GM12878 (cell line): ENCODE measurements around the gene UBE2Q2.

Source experiments
- CHD1 ChIP-seq: IDR thresholded peaks from 2 replicates; pipeline ENCODE4 v1.6.1; 2012; ENCODE audit warnings: low read depth, low read length, improper control_type of control experiment
- KAT2A ChIP-seq: conservative IDR thresholded peaks from 2 replicates; pipeline ENCODE4 v1.6.1; 2011; ENCODE audit warnings: low read depth, low read length; ENCODE audit not compliant: control insufficient read depth
- LARP7 ChIP-seq: fragments of 450-650 bp; IDR thresholded peaks from 2 replicates; pipeline ENCODE4 v1.6.1; 2017; ENCODE audit warnings: mild to moderate bottlenecking
- POLR2AphosphoS2 ChIP-seq: IDR thresholded peaks from 2 replicates; pipeline ENCODE4 v1.6.1; 2011; ENCODE audit warnings: low read depth, mild to moderate bottlenecking, low read length, improper control_type of control experiment, moderate library complexity
- POLR2AphosphoS5 ChIP-seq: IDR thresholded peaks from 2 replicates; pipeline ENCODE4 v1.6.1; 2011; ENCODE audit warnings: mild to moderate bottlenecking, low read length, inconsistent platforms
- RB1 ChIP-seq: fragments of 450-650 bp; formaldehyde crosslinking; IDR thresholded peaks from 2 replicates; pipeline ENCODE4 v1.6.1; 2017; ENCODE audit warnings: mild to moderate bottlenecking, borderline replicate concordance
- RFX5 ChIP-seq: IDR thresholded peaks from 2 replicates; pipeline ENCODE4 v1.6.1; 2011; ENCODE audit warnings: low read depth, low read length, improper control_type of control experiment
- TCF12 ChIP-seq: IDR thresholded peaks from 2 replicates; pipeline ENCODE4 v1.6.1; 2011; ENCODE audit warnings: low read depth, mild to moderate bottlenecking, low read length
- ZNF274 ChIP-seq: IDR thresholded peaks from one replicate; pipeline ENCODE4 v1.8.0; 2011; ENCODE audit not compliant: insufficient read length, insufficient read depth
- TF ChIP-seq, protein P1 (sequence below): fragments of 450-650 bp; IDR thresholded peaks from 2 replicates; pipeline ENCODE4 v1.6.1; 2018; ENCODE audit warnings: borderline replicate concordance, mild to moderate bottlenecking; ENCODE audit not compliant: partially characterized antibody
- TF ChIP-seq, protein P2 (sequence below), 3 experiments: IDR thresholded peaks in 2 of 3; conservative IDR thresholded peaks in 1 of 3; 2 replicates each; pipeline ENCODE4 v1.5.1; 2011; ENCODE audit warnings: low read depth in 3 of 3, low read length in 3 of 3, mild to moderate bottlenecking in 3 of 3, control low read depth in 2 of 3, moderate library complexity in 2 of 3, inconsistent platforms in 1 of 3, mixed read lengths in 1 of 3; ENCODE audit not compliant: control insufficient read depth in 2 of 3, insufficient read depth in 1 of 3; ENCODE audit errors: extremely low read depth in 1 of 3
- TF ChIP-seq, protein P3 (sequence below): fragments of 450-650 bp; IDR thresholded peaks from 2 replicates; pipeline ENCODE4 v1.6.1; 2018; ENCODE audit warnings: mild to moderate bottlenecking, low read depth, moderate library complexity; ENCODE audit not compliant: partially characterized antibody

DNA sequence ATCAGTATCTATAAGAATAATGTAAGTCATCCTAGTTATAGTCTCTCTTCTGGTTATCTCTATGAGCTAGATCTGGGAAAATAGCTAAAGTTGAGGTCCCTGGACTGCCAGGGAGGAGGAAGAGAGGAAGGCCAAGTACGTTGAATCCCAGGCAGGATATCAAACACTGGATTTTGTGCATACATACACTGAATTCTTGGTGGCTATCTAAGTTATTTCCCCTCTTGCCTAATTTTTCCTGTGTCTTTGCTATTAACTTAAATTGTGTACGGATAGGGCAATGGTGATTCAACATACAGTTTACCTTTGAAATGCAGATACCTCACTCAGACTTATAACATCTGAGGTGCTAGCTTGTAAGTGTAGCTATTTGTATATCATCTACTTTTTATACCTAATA, 87.6 kb downstream of the UBE2Q2 start:
- TF ChIP-seq POLR2AphosphoS5 (no peak), CHD1 (no peak), LARP7 (no peak), RB1 (no peak), RFX5 (no peak), TCF12 (no peak), ZNF274 (no peak), POLR2AphosphoS2 (no peak), KAT2A (no peak)
- TF ChIP-seq, protein P1, sequence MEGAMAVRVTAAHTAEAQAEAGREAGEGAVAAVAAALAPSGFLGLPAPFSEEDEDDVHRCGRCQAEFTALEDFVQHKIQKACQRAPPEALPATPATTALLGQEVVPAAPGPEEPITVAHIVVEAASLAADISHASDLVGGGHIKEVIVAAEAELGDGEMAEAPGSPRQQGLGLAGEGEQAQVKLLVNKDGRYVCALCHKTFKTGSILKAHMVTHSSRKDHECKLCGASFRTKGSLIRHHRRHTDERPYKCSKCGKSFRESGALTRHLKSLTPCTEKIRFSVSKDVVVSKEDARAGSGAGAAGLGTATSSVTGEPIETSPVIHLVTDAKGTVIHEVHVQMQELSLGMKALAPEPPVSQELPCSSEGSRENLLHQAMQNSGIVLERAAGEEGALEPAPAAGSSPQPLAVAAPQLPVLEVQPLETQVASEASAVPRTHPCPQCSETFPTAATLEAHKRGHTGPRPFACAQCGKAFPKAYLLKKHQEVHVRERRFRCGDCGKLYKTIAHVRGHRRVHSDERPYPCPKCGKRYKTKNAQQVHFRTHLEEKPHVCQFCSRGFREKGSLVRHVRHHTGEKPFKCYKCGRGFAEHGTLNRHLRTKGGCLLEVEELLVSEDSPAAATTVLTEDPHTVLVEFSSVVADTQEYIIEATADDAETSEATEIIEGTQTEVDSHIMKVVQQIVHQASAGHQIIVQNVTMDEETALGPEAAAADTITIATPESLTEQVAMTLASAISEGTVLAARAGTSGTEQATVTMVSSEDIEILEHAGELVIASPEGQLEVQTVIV, result no peak
- TF ChIP-seq, protein P2, sequence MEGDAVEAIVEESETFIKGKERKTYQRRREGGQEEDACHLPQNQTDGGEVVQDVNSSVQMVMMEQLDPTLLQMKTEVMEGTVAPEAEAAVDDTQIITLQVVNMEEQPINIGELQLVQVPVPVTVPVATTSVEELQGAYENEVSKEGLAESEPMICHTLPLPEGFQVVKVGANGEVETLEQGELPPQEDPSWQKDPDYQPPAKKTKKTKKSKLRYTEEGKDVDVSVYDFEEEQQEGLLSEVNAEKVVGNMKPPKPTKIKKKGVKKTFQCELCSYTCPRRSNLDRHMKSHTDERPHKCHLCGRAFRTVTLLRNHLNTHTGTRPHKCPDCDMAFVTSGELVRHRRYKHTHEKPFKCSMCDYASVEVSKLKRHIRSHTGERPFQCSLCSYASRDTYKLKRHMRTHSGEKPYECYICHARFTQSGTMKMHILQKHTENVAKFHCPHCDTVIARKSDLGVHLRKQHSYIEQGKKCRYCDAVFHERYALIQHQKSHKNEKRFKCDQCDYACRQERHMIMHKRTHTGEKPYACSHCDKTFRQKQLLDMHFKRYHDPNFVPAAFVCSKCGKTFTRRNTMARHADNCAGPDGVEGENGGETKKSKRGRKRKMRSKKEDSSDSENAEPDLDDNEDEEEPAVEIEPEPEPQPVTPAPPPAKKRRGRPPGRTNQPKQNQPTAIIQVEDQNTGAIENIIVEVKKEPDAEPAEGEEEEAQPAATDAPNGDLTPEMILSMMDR (IDR thresholded peaks at IDR 0.05 in 2 of 3, conservative IDR thresholded peaks at IDR 0.05 in 1 of 3; ENCODE audit: control insufficient read depth in 2 of 3, extremely low read depth in 1 of 3, insufficient read depth in 1 of 3, low read depth in 3 of 3, low read length in 3 of 3), result no peak
- TF ChIP-seq, protein P3, sequence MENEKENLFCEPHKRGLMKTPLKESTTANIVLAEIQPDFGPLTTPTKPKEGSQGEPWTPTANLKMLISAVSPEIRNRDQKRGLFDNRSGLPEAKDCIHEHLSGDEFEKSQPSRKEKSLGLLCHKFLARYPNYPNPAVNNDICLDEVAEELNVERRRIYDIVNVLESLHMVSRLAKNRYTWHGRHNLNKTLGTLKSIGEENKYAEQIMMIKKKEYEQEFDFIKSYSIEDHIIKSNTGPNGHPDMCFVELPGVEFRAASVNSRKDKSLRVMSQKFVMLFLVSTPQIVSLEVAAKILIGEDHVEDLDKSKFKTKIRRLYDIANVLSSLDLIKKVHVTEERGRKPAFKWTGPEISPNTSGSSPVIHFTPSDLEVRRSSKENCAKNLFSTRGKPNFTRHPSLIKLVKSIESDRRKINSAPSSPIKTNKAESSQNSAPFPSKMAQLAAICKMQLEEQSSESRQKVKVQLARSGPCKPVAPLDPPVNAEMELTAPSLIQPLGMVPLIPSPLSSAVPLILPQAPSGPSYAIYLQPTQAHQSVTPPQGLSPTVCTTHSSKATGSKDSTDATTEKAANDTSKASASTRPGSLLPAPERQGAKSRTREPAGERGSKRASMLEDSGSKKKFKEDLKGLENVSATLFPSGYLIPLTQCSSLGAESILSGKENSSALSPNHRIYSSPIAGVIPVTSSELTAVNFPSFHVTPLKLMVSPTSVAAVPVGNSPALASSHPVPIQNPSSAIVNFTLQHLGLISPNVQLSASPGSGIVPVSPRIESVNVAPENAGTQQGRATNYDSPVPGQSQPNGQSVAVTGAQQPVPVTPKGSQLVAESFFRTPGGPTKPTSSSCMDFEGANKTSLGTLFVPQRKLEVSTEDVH, result no peak
